NCI-H82 (cell line): ENCODE data around the gene DOCK8.
"Not testable (repeated sequence)": the region's sequence is repeated elsewhere in the genome, so short reads cannot be mapped to it uniquely, and the experiment has no call there.

Experiments used
- DNase-seq: peaks from one replicate; lab custom pipeline; 2025; lab: John Stamatoyannopoulos, UW

Gene DOCK8

DNA sequence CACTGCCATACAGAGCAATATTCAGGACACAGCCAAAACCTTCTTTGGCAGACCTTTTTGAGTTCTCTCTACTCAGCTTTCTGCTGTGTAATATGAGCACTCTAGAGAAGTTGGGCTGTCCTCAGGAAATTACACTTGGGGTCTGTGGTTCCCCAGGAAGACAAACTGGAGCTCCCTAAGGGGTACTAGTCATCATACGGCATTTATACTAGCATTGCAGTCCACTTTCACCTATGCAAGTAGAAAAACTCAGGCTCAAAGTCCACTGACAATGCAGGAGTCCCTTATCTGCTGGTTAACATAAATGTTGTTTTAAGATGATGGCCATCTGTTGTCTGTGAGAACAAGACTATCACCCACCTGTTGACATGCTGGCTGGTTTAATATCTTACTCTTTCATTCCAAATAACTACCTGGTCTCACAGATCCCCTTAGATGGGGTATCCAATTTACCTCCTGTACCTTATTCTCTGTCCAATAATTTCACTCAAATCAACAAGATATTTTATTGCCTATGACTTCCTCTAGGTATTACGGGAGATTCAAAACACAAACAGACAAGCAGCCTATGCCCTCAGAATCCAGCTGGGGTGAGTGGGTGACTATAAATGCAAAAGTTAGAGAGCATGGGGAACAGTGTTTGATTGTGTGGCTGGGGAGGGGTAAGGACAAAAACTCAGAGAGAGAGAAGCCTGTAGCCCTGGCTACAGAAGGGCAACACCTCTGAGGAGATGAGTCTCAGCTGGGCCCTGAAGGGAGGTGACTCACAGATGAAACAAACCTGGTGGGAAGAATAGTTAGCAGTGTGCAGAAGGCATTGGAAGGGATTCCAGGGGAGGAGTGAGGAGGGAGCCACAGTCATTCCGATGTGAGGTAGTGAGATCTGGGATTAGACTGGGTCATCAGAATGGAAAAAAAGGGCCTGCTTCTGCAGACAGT, 10.2 kb downstream of the DOCK8 start:
- DNase-seq, result peak; percentile 62

DNA sequence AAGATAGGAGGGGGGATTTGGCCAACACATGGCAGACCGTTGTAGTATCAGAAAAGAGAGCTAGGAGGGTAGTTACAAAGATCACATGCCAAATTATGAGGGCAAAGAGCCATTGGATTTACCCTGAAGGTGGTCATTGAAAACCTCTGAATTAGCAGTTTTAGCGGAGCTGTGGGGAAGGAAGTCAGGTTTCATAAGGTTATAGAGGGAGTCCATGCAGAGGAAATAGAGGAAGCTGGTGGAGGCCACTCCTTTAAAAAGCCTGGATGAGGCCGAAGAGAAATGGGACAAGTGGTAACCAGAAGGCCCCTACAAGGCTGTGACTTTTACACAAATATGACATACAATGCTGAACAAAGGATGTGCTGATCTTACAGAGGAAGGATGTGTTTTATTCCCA, 13.2 kb downstream of the DOCK8 start:
- DNase-seq, result no peak

DNA sequence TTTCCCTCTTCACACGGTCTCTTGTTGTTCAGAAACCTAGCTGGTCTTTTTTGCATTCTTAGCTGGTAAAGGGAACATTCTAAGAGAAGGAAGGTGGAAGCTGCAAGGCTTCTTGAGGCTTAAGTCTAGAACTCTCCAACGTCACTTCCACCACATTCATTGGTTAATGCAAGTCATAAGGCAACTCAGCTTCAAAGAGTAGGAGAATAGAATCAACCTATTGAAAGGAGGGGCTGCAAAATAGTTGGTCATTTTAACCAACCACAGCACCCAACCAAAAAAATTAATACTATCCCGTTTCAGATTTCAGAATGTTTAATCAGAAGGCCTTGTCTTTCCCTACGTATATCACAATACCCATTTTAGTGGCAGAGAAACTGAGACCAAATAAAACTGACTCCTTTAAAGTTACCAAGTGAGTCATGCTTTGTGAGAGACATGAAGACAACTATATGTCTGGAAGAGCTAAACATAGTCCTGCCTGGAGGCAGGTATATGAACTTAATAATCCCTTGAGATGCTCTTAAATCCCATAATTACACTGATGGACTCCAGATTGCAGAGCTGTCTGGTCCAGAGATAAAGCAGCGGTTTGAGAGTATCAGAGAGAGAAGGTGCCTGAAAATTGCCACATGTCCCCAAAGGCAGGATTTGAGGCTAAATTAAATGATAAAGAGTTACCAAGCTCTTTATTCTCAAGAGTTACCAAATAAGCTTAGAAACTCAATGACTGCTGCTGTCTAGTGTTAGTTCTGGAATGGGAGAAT, 14.4 kb downstream of the DOCK8 start:
- DNase-seq, result peak; percentile 88

DNA sequence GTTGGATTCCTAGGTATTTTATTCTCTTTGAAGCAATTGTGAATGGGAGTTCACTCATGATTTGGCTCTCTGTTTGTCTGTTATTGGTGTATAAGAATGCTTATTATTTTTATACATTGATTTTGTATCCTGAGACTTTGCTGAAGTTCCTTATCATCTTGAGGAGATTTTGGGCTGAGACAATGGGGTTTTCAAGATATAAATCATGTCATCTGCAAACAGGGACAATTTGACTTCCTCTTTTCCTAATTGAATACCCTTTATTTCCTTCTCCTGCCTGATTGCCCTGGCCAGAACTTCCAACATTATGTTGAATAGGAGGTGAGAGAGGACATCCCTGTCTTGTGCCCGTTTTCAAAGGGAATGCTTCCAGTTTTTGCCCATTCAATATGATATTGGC, 17.0 kb downstream of the DOCK8 start:
- not testable (repeated sequence) for DNase-seq

DNA sequence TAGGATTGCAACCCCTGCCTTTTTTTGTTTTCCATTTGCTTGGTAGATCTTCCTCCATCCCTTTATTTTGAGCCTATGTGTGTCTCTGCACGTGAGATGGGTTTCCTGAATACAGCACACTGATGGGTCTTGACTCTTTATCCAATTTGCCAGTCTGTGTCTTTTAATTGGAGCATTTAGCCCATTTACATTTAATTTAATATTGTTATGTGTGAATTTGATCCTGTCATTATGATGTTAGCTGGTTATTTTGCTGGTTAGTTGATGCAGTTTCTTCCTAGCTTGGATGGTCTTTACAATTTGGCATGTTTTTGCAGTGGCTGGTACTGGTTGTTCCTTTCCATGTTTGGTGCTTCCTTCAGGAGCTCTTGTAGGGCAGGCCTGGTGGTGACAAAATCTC, 19.0 kb downstream of the DOCK8 start:
- DNase-seq, result not testable (repeated sequence)

DNA sequence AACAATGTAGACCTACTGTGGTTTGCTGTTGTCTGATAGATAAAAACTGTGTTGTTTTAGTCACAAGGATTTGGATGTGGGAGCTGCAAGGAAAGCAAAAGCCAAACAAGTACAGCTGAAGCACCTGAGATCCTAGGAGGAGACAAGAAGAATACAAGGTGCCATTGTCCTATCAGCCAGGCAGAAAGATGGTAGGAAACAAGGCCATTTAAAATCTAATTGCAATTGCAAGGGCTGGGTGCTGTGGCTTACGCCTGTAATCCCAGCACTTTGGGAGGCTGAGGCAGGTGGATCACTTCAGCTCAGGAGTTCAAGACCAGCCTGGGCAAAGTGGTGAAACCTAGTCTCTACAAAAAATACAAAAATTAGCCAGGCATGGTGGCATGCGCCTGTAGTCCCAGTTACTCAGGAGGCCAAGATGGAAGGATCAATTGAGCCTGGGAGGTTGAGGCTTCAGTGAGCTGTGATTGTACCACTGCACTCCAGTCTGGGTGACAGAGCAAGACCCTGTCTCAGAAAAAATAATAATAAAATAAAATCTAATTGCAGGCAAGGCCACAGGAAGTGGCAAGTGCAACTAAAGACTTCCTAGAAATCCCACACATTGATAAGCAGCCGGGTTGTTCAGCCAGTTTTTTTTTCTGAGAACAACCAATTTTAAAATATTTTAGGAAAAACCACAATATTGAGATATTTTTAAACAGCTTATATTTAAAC, 22.6 kb downstream of the DOCK8 start:
- DNase-seq, result no peak

DNA sequence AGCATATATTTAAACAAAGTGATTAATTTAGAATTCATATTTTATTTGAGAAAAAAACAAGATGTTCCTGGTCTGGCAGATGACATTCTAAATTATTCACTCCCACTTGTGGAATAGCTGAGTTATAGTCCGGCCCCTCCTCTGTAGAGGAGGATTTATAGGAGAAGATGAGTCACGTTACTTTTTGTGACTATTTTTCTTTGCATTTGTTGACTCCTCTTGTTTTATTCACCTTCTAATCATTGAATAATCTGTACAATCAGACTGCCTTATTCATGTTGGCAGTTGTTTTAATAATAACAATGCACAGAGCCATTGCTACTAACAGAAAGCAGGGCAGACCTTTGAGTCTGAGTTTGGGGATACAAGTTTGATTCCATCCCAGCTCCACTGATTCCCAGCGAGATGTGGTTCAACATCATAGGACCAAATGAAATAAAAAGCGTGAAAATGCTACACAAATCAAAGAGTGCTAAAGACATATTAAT, 23.2 kb downstream of the DOCK8 start:
- DNase-seq, result no peak

DNA sequence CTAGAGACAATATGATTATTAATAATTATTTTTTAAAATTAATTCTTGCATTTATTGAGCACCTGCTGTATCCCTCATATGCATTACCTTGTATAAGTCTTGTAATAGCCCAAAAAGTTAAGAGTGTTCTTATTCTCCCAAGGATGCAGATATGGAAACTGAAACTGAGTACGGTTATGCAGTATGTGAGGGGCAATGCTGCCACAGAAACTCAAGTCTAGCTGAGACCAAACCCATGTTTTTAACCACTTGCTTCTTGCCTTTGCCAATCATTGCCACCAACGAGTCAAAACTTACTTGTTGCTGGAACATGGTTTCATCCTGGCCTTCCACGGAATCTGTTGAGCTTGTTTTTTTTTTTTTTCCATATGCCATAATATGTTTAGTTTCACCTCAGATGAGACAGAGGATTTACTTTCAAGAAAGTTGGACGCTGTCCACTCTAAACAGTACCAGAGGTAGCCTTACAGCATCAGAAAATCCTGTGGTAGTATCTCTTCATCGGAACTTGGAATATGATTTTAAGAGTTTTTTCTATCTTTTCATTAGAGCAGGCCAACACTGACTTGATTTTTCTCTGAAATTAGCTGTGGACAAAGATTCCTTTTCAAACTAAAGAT, 27.9 kb downstream of the DOCK8 start:
- no peak for DNase-seq

DNA sequence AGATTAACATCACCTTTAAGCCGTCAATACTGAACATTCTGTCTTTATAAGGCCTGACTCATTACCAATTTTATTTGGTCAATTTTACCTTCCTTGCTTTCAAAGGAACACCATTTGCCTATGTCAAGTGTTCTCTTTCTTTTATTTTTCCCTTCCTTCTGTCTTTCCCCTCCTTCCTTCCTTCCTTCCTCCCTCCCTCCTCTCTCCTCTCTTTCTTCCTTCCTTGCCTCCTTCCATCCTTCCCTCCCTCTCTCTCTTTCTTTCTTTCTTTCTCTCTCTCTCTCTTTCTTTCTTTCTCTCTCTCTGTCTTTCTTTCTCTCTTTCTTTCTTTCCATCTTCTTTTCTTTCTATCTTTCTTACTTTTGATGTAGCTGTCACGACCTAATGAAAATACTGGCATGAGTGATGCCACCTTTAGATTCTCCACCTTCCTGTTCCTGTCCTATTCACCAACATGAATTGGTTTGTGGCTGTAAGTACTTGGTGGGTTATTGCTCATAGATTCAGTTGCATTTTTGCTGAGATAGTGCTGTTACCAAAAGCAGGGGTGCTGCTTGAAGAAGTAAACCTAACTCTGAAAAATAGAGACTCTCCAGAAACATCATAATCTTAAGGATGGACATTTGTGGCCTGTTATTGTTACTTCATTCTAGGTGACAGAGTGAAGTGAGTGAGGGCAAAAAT, 33.8 kb downstream of the DOCK8 start:
- no peak for DNase-seq

DNA sequence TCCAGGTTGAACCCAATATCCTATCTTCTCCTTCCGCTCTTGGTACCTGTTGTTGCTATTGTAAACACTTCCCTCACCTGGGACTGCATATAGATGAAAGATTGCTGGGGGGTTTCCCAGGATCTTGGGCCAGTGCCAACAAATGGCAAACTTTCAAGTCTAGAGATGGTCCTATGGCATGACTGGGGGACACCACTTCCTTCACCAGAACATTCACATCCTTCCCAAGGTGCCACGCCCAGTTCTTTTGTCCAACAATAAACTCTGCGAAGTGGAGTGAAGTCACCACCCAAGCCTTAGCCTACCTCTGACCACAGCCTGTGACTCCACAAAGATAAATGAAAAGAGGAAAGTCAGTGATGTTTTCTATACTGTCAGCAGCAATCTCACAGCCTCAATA, 34.4 kb downstream of the DOCK8 start:
- no peak for DNase-seq

DNA sequence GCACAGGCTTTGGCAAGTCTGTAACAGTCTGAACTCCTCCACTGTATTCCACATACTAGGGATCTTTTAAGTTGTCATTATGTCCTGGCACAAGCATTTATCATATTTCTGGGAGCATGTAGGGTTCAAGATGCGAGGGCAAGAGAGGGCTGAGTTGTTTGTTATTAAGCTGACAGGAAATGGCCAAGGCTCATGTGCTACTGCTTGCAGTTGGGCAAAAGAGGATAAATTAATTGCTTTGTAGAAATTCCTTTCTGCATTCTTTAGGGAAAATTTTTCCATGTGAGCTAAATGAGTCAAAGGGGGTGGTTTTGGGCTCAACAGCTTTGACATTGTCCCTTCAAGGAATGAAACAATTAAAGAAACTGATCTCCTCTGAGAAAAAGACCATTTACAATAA, 35.4 kb downstream of the DOCK8 start:
- no peak for DNase-seq

DNA sequence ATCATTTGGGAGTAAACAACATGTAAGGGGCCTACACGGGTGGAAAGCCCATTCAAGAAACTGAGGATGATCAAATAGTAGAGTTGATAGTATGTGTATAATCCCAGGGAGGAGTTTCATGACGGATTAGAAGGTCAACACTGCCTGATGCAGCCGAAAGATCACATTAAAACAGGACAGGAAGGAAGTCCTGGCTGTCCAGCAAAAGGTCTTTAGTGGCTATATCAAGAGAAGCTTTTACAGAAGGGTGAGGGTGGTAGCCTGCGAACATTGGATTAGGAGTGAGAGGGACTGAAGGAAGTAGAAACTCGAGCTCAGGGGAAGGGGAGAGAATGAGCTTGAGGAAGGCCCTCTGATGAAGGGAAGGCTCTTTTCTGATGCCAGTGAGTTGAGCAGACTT, 36.0 kb downstream of the DOCK8 start:
- peak; percentile 29 for DNase-seq

DNA sequence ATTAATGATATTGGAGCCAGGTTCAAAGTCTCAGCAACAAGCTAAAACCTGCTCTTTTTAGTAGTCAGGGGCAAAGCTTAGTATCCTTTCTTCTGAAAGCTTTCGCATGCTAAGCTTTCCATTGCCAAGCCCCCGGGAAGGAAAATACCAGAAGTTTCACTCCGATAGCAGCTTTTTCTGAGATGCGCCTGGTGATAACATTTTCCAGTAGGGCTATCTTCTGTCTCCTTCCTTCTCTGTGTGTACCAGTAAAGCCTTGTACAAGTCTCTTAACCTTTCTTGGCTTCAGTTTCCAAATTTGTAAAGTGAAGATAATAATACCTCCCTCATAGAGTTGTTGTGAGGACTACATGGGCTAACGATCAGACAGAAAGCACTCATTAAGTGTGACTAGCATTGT, 36.7 kb downstream of the DOCK8 start:
- DNase-seq, result no peak

DNA sequence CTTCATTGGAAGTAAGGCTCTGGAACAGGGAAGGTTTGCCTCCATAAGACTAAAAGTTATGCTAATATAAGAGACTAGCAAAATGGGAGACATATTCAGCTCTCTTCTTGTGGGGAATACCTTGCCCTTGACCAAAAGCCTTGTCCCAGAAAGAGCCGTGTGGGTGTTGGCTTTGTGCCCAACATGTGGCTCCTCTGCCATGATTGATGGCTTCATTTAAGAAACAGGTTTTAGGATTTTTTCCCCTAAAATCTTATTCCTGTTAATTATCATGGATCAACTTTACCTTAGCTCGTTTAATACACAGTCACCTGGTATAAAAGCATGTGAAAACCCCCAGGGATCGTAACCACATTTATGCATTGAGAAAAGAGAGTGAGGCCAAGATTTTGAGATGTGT, 38.9 kb downstream of the DOCK8 start:
- DNase-seq, result no peak

DNA sequence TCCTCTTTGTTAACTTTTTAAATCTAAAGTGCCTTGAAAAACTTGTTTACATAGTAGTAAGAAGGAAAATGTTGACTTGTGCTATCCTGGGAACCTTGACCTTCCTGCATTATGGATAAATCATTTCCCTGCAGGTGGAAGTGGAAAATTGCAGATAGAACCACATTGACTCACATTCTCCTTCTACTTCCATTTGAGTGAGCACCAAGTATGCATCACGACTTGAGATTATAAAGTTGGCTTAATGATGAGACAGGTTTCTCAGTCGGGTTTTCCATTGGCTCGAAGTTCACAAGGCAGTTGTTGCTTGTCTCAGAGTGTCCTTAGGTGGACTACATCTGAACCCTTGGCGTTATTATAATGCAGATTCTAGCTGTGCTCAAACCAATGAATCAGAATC, 39.9 kb downstream of the DOCK8 start:
- DNase-seq, result no peak

DNA sequence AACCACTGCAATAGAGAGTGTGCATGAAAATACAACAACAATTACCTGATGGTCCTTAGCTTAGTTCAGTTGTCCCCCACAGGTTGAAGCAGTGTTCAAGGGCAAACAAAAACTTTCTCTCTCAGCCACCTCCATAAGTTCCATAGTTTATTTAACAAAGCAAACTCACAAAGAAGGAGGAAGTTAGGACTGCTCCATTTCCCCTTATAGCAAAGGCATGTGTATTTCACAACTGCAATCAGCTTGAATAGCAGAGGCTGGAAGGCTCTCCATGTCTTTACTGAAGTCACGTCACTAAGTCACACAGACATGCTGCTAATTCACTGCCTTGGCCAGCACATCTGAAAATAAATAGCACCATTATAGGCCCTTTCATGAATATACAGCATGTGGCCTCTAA, 43.3 kb downstream of the DOCK8 start:
- DNase-seq, result no peak

DNA sequence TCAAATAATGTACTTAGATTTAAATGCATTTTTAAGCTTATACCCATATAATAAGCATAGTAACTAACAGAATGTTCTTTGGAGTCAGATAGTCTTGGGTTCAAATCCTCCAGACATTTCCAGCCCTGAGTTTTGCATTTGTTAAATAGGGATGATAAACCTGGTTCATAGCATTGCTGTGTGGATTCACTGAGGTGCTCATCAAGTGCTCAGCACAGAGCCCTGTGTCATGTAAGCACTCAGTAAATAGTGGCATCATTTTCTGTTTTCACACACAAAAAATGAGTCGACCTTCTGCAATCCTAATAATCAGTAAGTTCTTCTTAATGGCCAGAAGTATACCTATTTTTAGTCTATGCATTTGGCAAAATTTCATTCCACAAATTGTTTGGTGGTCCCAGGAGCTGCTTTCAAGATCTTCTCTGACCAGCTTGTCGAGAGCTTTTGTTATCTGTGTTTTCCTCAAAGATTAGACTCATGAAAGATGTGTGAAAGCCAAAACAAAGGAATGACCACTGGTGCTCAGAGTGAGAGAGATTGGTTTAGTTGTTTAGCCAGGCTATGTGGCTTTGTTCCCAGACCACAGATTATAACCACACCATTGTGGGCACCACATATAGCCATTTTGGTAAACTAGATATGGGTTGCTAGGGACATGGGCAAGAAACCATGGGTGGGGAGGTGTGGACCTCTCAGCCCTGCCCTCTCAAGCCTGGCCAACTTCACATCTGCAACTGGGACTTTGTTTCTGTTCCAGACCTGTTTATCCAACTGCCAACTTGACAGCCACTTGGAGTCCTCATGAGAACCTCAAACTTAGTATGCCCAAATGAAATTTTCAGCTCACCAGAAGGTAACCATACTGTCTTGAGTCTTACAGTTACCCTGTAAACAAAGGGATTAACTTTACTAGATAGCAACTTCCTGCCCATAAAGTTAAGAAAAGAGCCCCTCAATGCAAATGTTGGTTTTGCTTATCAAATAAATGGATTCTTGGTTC, 45.0 kb downstream of the DOCK8 start:
- no peak for DNase-seq

DNA sequence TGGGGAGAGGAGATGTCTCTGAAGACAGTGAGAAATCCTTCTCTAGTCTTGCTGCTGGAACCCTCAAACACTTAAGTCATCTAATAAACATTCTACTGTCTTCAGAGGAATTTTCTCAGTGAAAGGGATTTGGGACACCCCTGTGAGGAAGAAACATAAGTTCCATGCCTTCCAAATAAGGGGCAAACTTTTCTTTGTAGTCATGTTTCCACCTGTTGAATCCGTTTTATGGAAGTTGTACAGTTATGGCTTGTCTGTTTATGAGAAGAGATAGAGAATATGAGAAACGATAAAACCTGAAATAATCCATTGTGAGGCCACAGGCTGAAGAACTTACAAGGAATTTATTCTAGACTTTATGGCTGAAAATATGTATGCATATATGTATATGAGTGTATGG, 49.6 kb downstream of the DOCK8 start:
- no peak for DNase-seq

DNA sequence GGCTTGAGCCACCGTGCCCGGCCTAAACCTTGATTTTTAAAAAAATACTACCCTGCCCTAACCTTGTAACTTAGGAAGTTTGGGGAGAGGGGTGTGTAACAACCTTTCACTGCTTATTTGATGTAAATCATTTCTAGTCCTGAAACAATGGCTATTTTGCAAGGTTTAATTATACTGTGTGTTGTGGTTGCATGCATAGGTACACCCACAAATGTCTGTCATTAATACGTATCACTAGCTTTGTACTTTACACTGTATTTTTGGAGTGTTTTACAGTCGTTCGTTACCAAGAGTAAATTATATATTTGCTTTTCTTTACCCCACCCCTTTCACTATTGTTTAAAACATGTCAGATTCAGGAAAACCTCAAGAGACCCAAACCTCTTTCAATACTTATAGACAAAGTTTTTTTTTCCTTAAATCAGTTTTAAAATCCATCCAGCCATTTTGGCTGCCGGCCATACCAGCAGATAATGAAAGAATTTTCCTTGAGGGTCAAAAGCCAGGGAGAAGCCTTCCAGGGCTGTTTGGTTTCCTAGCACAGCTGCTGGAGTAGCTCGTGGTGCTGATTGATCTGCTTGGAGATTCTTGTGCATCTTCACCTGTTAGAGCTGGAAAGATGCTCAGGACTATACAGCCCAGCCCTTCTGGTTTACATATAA, 50.7 kb downstream of the DOCK8 start:
- DNase-seq, result no peak

DNA sequence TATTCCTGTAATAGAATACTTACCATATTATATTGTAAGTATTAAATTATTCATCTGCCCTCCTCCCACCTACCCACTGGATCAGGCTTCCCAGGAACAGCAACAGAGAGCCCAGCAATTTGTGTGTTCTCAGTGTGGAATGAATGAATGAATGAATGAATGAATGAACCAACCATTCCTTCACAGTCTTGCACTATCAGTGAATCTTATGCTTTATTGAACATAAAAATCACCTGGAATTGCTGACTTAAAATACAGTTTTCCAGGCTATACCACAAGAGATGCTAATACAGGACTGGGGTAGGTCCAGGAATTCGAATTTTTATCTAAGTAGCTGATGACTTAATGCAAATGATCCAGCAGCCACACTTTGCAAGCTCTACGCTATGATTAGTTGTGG, 51.6 kb downstream of the DOCK8 start:
- DNase-seq, result no peak
